Tibial nerve (tissue), 4 donors: ENCODE data around the gene ADAMTS10.
"Not testable (repeated sequence)": the region's sequence is repeated elsewhere in the genome, so short reads cannot be mapped to it uniquely, and the experiment has no call there.

Experiments
- CTCF ChIP-seq, 5 experiments: fragments of 200-600 bp in 3 of 5; fragments of 450-650 bp in 2 of 5; sonication (generic) in 3 of 5; IDR thresholded peaks; one replicate each; pipeline ENCODE4 v1.5.1; 2016 to 2019; ENCODE audit warnings: antibody characterized with exemption in 5 of 5, mild to moderate bottlenecking in 3 of 5, moderate library complexity in 2 of 5
- EP300 ChIP-seq, 2 donors: sonication (generic); formaldehyde crosslinking; IDR thresholded peaks; one replicate each; pipeline ENCODE4 v1.6.1; 2017; ENCODE audit warnings: antibody characterized with exemption in 2 of 2, mild to moderate bottlenecking in 1 of 2
- POLR2A ChIP-seq, 2 donors: fragments of 450-650 bp; IDR thresholded peaks; one replicate each; pipeline ENCODE4 v1.6.1; 2017; ENCODE audit warnings: antibody characterized with exemption in 2 of 2, mild to moderate bottlenecking in 2 of 2, moderate library complexity in 2 of 2

GRCh38 chr19:8564866-8565265, 45.6 kb downstream of the ADAMTS10 start:
- not testable (repeated sequence) for TF ChIP-seq CTCF, POLR2A, EP300 (IDR thresholded peaks at IDR 0.05)
